GM18511 (cell line): ENCODE data around the gene ARMS2.

Experiments
- ATAC-seq: cut with Tn5 transposase; IDR thresholded peaks from one replicate; pipeline ENCODE4 v1.9.1; 2021; ENCODE audit warnings: mild to moderate bottlenecking, moderate library complexity; ENCODE audit not compliant: unreplicated experiment

Gene ARMS2

DNA sequence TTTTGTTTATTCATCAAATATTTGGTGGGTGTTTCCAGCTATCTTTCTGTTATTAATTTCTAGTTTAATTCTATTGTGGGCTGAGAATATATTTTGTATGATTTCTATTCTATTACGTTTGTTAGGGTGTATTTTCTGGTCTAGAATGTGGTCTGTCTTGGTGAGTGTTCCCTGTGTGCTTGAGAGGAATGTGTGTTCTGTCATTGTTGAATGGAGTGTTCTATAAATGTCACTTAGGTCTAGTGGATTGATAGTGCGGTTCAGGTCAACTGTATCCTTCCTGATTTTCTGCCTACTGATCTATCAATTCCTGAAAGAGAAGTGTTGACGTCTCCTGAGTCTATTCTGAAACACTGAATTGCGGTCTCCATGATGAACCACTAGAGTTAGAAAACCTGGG is 15.4 kb downstream of the ARMS2 start:
- no peak for ATAC-seq

DNA sequence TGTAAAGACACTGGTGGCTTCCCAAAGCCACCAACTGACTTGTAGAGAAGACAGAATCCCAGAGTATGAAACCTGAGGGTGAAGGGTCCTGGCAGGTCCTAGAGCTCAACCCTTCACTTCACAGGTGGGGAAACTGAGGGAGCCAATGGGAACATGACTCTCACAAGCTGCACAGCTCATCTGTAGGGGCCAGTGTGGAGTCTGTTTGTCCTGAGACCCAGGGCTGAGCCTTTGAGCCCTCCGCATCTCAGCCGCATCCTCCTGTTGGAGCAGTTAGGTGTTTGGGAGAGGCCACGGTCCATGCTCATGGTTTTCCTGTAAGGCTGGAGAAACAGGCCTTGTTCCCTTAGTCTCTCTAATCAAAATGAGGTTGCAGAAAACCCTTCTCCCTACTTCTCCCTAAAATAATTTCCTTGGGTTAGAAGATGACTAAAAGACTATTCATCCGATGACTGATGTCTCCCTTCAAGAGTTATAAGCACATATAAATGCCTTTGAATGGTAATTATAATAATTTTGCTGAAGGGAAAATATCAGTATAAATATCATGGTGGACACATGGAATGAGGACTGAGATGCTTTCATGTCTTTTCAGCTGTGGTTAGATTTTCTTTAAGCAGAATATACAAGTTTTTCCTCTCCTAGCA is 17.2 kb downstream of the ARMS2 start:
- no peak for ATAC-seq

DNA sequence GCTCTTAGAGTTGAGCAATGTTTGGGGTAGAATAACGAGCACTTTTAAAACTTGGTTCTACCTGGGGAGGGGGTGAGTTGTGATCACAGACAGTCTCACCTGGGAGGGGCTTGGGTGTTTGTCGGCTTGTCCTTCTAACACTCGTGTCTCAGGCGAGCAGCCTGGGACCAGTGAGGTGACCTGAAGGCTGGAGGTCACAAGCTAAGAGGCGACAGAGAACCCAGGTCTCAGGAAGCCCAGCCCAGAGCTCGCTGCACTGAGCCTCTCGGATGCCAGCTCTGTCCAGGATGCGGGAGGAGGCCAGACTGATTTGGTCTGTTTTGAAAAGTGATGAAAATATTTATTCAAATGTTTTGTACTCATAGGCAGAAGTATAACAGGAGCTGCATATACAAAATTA is 18.7 kb downstream of the ARMS2 start:
- no peak for ATAC-seq

DNA sequence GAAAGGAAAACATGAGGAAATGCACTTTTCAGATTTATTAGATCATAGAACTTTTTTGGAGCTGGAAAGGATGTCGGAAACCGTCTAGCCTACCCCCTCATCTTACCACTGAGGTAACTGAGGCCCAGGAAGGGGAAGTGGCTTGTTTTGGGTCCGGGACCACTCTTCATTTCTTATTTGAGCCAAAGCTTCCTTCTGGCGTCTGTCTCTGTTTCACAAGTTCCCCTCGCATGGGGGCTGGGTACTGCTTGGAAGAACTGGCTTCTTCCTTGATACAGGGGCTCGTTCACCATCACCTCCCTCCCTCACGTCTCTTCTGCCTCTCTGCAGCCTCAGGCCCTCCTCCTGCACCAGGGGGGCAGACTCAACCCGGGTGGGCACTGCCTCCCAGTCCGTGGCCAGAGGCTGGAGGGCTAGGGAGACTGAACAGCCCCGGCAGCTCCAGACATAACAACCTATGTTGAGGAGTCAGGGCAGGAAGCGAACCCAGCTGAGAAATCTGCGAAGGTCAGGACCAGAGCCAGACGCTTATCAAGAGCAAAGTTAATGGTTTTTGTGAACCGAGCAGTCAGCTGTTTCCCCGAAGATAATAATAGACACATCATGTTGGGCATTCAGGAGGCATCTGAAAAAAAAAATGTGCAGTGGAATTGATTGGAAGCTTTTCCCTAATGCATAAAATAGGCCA is 19.8 kb downstream of the ARMS2 start:
- no peak for ATAC-seq

DNA sequence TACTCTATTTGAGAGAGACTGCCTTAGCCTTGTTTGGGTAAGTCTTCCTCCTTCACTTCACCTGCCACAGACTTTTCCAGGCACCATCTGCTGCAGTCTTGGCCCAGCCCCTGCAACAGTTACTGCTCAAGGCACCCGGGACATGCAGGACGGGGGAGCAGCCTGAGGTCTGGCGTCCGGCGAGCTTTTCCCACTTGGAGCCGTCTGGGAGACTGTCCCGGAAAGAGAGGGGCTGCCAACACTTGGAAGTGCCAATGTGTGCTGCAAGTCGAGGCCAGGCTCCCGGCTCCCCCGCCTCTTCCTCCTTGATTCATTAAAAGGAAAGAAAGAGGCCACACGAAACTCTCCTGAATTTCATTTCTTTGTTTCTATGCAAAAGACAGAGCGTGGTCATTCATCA is 20.6 kb downstream of the ARMS2 start:
- ATAC-seq: no peak

DNA sequence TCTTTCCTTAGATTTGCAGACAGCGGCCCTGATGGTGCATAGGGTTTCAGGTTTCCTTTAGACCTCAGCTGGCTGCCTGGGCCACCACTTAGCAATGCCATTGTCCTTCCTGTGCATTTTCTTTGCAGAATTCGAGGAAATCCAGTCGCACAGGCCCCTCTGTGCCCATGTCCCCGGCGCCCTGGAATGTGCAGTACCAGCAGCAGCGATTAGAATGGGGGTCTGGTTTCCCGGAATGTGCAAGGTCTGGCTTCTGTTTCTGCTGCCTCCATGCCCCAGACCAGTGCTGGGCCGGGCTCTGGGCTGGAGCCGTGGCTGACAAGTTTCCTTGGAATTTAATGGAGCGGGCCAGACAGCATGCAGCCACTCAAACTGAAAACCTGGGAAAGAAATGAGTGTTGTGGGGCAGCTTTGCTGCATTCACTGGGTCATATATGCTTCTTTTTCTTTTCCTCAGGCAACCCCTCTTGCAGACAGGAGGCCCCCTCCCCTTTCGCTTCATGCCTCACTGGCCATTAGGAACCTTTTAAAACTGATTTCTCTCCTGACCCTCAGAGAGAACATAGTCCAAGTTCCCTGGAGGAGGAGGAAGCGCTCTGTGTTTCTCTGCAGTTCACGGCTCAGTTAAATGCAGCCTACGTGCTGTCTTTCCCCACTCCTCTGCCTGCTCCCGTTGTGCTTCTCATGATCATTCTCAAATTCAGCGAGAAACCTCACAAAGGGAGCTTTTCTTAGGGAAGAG is 21.3 kb downstream of the ARMS2 start:
- no peak for ATAC-seq

DNA sequence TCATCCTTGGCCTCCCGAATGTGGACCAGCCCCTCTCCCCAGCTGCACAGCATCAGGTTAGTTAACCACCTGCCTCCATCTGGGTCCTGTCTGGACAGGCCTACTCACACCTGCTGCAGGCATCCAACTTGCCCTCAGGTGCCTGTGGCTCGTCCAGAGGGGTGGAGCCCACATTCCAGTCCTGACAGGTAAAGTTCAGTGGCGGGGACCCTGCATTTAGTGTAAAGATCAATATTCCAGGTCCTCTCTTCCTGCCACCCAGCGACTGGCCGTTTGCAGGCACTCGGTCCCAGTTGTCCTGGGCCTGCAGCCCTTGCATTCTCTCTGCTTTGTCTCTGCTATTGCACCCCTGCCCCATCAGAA is 21.9 kb downstream of the ARMS2 start:
- no peak for ATAC-seq

DNA sequence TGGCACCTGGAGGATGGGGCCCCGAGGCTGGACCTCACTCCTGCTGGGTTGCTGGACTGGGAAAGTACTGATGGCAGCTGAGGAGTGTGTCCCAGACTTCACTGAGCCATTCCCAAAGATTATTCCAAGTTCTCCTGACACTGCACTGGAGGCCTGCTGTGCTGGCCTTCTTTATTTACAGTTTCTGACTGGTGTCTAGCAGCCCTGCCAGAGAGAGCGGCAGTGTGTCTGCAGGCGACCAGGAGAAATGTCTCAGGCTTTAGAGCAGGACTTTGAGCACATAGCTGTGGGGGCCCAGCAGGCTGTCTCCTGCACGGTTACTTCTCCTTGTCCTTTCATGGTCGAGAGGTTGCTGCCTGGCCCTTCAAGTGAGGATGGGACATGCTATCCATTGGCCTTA is 23.0 kb downstream of the ARMS2 start:
- no peak for ATAC-seq

DNA sequence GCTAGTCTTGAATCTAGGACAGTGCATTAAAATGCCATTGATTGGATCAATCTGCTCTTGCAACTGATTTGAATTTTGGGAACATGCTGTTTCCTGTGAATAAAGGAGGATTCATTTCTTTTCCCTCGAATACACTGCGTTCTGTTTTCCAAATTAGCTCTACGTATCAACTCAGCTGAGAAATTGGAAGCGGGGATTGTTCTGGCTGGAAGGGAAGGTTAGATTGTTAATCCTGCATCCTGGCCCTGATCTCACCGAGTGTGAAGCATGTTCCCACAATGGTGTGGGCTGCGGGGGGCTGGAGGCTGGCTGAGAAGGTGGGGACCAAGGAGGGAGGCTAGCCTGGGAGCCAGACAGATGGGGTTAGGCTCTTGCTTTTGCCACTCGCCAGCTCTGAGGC is 24.5 kb downstream of the ARMS2 start:
- no peak for ATAC-seq

DNA sequence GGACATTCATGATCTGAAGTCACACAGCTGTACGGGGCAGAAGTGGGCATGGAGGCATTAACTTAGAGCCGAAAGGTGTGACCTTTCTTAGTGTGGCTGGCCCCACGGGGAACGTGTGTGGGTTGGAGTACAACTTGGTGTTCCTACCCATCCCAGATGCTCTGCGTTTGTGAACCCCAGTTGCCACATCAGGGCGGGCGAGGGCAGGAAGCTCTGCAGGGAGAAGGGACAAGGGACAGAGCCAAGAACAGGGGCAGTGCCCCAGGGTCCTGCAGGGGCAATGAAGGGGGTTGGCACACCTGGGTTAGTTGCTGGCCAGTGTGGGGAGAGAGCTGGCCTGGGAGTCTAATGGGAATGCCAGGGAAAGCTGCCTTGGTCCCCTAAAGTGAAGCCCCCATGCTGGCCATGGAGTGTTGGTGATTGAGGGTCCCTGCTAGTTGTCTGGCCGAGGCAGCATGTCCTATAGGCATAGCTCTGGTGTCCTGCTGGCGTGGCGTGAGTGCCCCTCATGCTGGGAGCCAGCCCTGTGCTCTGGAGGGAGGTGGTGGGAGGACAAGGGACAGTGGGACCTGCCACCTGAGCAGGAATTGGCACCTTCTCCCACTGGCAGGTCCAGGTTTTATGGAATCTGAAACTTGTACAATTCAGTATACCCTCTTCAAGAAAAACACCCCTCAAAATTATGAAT is 25.8 kb downstream of the ARMS2 start:
- ATAC-seq: no peak

DNA sequence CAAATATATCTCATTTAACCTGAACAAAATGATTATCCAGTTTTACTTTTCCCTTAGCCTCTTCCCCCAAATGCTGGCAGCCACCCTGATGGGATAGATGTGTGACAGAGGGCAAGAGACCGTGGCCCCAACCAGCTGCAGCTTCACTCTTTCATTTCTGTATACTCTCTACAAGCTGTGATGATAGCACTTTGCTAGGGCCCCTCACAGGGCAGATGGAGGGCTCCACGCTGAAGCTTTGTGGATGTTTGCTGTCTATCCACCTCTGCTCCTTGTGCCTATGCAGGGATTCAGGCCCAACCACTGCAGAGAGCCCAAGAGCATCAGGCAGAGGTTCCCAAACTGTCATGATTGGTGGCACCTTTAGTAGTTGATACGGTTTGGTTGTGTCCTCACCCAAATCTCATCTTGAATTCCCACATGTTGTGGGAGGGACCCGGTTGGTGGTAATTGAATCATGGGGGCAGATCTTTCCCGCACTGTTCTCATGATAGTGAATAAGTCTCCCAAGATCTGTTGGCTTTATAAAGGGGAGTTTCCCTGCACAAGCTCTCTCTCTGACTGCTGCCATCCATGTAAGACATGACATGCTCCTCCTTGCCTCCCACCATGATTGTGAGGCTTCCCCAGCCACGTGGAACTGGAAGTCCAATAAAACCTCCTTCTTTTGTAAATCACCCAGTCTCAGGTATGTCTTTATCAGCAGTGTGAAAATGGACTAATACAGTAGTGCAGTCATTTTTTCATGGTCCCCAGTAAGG is 27.0 kb downstream of the ARMS2 start:
- ATAC-seq: no peak

DNA sequence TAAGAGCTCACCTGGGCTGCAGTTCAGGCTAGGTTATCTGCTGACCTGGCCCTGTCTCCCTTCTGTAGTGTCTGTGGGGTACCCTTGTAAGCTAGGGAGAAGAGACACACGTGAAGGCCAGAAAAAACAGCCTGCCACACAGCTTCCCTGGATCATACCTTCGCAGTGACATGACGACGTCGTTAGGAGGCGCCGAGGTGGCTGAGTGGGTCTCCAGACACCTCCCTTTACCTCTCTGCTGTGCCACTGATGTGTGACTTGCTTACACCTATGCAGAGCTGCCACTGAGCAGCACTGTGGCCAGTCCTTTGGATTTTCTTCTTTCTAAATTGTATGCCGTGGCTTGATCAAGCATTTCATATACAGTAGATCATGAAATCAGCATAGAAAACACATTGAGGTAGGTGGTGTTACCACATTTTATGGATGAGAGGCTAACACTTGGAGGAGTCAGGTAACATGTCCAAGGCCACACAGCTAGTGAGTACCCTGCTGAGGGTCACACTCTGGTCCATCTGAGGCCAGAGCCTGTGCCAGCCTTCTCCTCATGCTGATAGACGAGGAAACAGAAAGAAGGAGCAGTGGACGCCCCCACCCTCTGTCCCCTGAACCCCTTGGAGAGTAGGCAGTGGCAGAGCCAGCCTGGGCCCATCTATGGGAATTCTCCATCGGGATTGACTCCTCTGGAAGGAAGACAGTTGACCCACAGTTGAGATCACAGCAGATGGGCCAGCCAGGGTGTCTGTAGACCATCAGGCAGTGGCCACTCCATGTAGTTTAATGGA is 30.0 kb downstream of the ARMS2 start:
- ATAC-seq: no peak

DNA sequence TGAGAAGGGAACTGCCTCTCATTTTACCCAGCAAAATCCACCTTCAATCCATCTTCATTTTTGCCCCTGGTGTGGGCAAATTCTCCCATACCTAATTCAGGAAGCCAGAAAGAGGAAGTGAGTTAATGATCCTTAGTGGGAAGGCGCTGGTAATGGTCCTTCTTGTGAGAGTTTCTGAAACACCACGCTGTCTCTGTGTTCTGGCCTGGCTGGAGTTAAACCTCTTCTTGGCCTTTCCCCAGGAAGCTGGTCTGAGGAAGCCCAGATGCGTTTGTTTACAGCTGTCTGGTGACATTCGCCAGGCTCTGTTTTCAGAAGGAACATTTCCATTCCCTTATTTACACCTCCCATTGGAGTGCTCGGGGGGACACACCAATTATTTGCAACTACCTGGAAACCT is 31.2 kb downstream of the ARMS2 start:
- ATAC-seq: no peak

DNA sequence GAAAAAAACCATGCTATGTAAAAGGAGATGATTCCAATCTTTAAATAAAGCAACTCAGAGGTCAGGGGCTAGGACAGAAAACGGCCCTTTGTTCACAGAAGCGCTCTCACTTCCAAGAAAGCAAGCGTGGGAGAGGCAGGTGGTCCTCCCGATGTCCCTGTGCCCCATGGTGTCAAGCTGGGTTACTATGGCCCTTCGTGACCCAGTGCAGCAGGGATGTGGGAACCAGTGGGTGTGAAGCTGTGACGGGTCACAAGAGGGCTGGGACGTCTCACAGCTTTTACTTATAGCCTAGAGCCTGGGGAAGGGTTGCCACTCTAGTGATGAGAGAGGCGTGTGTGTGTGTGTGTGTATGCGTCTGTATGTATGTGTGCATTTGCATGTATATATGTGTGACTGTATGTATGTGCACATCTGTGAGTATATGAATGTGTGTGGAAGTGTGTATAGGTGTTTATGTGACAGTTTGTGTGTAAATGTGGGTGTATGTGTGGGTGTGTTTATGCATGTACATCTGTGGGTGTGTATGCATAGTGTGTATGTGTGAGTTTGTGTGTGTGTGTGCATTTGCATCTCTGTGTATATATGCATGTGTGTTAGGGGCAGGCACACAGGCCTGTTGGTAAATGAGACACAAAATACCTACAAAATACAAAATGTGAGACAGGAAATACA is 32.1 kb downstream of the ARMS2 start:
- ATAC-seq: no peak

DNA sequence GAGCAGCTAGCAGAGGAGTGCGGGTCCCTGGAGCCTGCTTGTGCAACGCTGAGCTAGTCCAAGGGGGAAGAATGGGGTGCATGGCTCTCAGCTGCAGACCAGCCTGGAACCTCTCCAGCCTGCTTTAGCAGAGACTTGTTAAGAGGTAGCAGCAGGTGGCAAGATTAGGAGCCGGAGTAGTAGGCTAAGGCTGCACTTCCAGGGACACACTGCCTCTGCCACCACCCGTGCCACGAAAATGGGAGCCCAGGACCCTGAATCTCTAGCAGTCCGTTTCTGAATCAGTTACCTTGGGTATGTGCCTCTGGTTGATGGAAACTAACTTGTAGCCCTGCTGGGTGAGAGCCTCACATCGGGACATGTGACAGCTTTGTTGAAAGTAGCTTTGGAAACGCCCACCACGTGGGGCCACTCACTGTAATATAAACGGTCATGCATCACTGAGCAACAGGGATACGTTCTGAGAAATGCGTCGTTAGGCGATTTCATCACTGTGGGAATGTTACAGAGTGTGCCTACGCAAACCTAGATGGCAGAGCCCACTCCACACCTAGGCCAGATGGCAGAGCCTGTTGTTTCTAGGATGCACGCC is 32.8 kb downstream of the ARMS2 start:
- ATAC-seq: no peak

DNA sequence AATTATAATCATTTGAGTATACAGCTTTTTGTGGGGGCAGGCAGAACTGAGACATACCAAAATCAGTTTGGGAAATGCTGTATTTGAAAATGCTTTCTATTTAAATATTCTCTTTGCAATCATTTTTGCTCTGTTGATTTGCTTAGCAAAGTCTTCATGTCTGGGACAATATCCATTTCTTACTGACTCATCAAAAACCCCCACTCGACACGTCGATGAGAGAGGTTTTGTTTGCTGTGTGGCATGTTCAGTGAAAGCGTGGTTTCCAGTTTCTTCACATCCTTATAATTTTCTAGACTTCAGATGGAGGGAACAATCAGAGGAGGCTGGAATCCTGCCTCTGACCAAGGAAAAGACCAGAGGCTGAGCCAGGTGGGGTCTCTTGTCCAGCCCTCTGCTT is 35.8 kb downstream of the ARMS2 start:
- no peak for ATAC-seq

DNA sequence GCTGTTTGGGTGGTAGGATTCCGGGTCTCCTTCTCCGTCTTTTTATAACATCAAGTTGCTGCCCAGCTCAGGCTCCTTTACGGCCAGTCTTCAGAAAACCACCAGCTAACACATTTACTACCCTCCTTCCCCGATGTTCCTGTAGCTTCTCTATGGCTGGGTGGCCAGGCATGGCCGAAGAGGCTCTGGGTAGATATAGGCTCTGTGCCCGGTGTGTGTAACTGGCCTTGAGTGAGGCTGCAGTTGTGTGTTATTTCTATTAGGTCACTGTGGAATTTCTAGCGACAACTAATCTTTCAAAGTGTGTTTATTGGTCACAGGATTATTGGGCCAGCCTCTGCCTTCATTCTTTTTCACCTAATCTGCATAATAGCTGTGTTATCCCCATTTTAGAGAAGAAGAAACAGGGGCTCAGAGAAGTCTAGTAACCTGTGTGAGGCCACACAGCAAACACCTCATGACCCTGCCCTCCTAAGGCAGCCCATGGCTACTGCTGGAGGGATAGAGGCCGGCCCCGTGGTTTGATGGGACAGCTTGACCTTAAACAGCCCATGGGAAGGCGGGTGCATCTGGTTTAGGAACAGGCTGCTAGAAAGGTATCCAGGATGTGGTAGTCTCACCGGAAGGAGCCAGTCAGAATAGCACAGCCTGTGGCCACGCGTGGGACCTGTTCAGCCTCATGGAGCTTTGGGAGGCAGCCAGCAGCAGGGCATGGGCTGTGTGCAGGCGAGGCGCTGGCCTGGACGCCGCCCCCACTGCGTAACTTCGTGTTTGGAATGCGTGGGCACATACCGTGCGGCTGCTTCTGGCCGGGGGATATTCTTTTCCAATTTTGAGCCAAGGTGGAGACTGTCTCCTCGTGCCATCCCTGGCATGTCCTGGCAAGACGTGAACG is 36.6 kb downstream of the ARMS2 start:
- no peak for ATAC-seq

DNA sequence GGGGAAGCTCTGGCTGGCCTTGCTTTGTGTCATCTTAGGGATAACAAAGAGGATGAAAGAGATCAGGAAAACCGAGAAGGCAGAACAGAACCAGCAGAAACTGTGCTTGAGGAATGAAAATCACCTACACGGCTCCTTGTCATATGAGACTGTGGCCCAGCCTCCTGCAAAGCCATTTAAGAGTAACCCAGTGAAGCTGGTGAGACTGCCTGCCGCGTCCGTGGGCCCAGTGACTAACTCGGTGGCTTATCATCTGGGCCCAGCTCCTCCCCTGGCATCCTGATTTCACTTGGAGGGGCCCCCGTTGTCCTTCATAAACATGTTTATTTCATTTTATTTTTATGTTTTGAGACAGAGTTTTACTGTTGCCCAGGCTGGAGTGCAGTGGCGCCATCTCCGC is 37.6 kb downstream of the ARMS2 start:
- no peak for ATAC-seq
